H1 (cell line): ENCODE results near the gene NOL9. TPM values are rescaled to one million over a fixed set of nuclear protein-coding genes. Genes with fewer than 3 reads are reported as not detected.

Experiments used
- CTCF ChIA-PET: fragments of 300-600 bp; sonication (Branson Sonifier 250); formaldehyde crosslinking; loops from one replicate; lab custom pipeline; 2021; ENCODE audit not compliant: partially characterized antibody; lab: Charles Lee
- POLR2A ChIA-PET: fragments of 300-600 bp; sonication (Branson Sonifier 250); formaldehyde crosslinking; loops from one replicate; lab custom pipeline; 2021; ENCODE audit warnings: inconsistent platforms; ENCODE audit not compliant: partially characterized antibody; lab: Charles Lee
- DNase-seq, 2 experiments: peaks; one replicate each; pipeline versions ENCODE4 v3.0.0 to v3.0.0-alpha.2; 2010 to 2022; ENCODE audit warnings: low spot score in 2 of 2, low read depth in 1 of 2, mixed read lengths in 1 of 2
- FAIRE-seq: peaks from 2 replicates; lab custom pipeline; 2011; peaks lifted over from hg19 to GRCh38; lab: Jason Lieb, UNC
- H2AFZ ChIP-seq: 2 replicates; pipeline ENCODE4 v1.8.1; 2012; ENCODE audit warnings: low read length, inconsistent platforms
- H2AK5ac ChIP-seq: 2 replicates; pipeline ENCODE4 v1.6.1; 2013; ENCODE audit warnings: low read depth, low read length
- H2BK120ac ChIP-seq: replicated peaks from 2 replicates; pipeline ENCODE3; 2013; ENCODE audit warnings: low read depth, low read length, inconsistent platforms
- H2BK12ac ChIP-seq: 2 replicates; pipeline ENCODE4 v1.6.1; 2013; ENCODE audit warnings: low read depth, low read length
- H2BK15ac ChIP-seq: 2 replicates; pipeline ENCODE4 v1.6.1; 2013; ENCODE audit warnings: low read length
- H2BK20ac ChIP-seq: 2 replicates; pipeline ENCODE4 v1.6.1; 2013; ENCODE audit warnings: low read length
- H2BK5ac ChIP-seq: 2 replicates; pipeline ENCODE4 v1.6.1; 2013; ENCODE audit warnings: low read depth, low read length
- H3K14ac ChIP-seq: 2 replicates; pipeline ENCODE4 v1.6.1; 2013; ENCODE audit warnings: inconsistent platforms; ENCODE audit not compliant: insufficient read length
- H3K18ac ChIP-seq: 2 replicates; pipeline ENCODE4 v1.6.1; 2013; ENCODE audit warnings: low read length; ENCODE audit errors: extremely low read depth
- H3K23ac ChIP-seq: 2 replicates; pipeline ENCODE4 v1.6.1; 2013; ENCODE audit warnings: inconsistent platforms; ENCODE audit not compliant: insufficient read length
- H3K23me2 ChIP-seq: 2 replicates; pipeline ENCODE4 v1.6.1; 2013; ENCODE audit warnings: low read depth, low read length
- H3K27ac ChIP-seq: 2 replicates; pipeline ENCODE4 v1.6.1; 2011; ENCODE audit warnings: low read depth, low read length, inconsistent platforms
- H3K27me3 ChIP-seq, 4 experiments: replicated peaks in 1 of 4; 1 replicate in 1 of 4; 2 replicates in 3 of 4; pipeline versions ENCODE4 v1.6.1 to v1.8.1; 2011 to 2013; ENCODE audit warnings: low read length in 3 of 4, mild to moderate bottlenecking in 3 of 4, inconsistent platforms in 2 of 4, mixed read lengths in 2 of 4, moderate library complexity in 1 of 4; ENCODE audit not compliant: control insufficient read depth in 3 of 4, insufficient read depth in 3 of 4; ENCODE audit errors: extremely low read depth in 1 of 4
- H3K36me3 ChIP-seq, 4 experiments: 2 replicates each; pipeline versions ENCODE4 v1.6.1 to v1.8.1; 2011 to 2013; ENCODE audit warnings: mild to moderate bottlenecking in 4 of 4, low read length in 3 of 4, moderate library complexity in 2 of 4, control low read depth in 1 of 4, inconsistent platforms in 1 of 4; ENCODE audit not compliant: insufficient read depth in 4 of 4, control insufficient read depth in 2 of 4
- H3K4ac ChIP-seq: replicated peaks from 2 replicates; pipeline ENCODE3; 2013; ENCODE audit warnings: low read length, low read depth, mixed read lengths, inconsistent platforms; ENCODE audit not compliant: insufficient read length
- H3K4me1 ChIP-seq, 4 experiments: replicated peaks in 1 of 4; 1 replicate in 1 of 4; 2 replicates in 3 of 4; pipeline versions ENCODE4 v1.6.1 to v1.8.1; 2011 to 2013; ENCODE audit warnings: low read length in 3 of 4, inconsistent platforms in 2 of 4, mixed read lengths in 1 of 4; ENCODE audit not compliant: insufficient read depth in 4 of 4, control insufficient read depth in 3 of 4
- H3K4me2 ChIP-seq, 2 experiments: 2 replicates each; pipeline versions ENCODE4 v1.6.1 to v1.8.1; 2011 to 2013; ENCODE audit warnings: low read depth in 2 of 2, low read length in 2 of 2, control low read depth in 1 of 2, inconsistent platforms in 1 of 2, mild to moderate bottlenecking in 1 of 2; ENCODE audit not compliant: insufficient read depth in 1 of 2
- H3K4me3 ChIP-seq, 4 experiments: fragments of 200-600, 300-600 bp in 1 of 4; sonication (generic), shearing (Covaris generic), sonication (Bioruptor Twin) in 1 of 4; 2 replicates each; pipeline versions ENCODE4 v1.5.1 to v1.8.1; 2011 to 2016; ENCODE audit warnings: low read length in 4 of 4, low read depth in 3 of 4, control low read depth in 2 of 4, inconsistent platforms in 2 of 4, mild to moderate bottlenecking in 2 of 4, mixed read lengths in 1 of 4, moderate library complexity in 1 of 4; ENCODE audit not compliant: insufficient read depth in 2 of 4; ENCODE audit errors: extremely low read depth in 1 of 4
- H3K56ac ChIP-seq: replicated peaks from 2 replicates; pipeline ENCODE3; 2013; ENCODE audit warnings: low read depth, mild to moderate bottlenecking, mixed read lengths, low read length, inconsistent platforms; ENCODE audit not compliant: insufficient read length
- H3K79me1 ChIP-seq: 2 replicates; pipeline ENCODE4 v1.6.1; 2013; ENCODE audit warnings: low read depth, low read length, control low read depth
- H3K79me2 ChIP-seq, 2 experiments: 2 replicates each; pipeline versions ENCODE4 v1.6.1 to v1.8.1; 2012 to 2013; ENCODE audit warnings: low read length in 2 of 2, mild to moderate bottlenecking in 2 of 2, inconsistent platforms in 1 of 2; ENCODE audit not compliant: insufficient read depth in 2 of 2, control insufficient read depth in 1 of 2
- H3K9ac ChIP-seq, 4 experiments: replicated peaks in 1 of 4; 1 replicate in 1 of 4; 2 replicates in 3 of 4; pipeline versions ENCODE4 v1.6.1 to v1.8.1; 2011 to 2013; ENCODE audit warnings: low read depth in 3 of 4, low read length in 3 of 4, control low read depth in 2 of 4, mild to moderate bottlenecking in 2 of 4, moderate library complexity in 2 of 4, inconsistent platforms in 1 of 4; ENCODE audit errors: extremely low read depth in 1 of 4
- H3K9me3 ChIP-seq, 2 experiments: 2 replicates each; pipeline versions ENCODE4 v1.6.1 to v1.8.1; 2012 to 2013; ENCODE audit warnings: mild to moderate bottlenecking in 2 of 2, moderate library complexity in 2 of 2, control low read depth in 1 of 2, inconsistent platforms in 1 of 2, low read depth in 1 of 2, low read length in 1 of 2, mixed read lengths in 1 of 2; ENCODE audit not compliant: insufficient read depth in 2 of 2
- H4K20me1 ChIP-seq, 2 experiments: replicated peaks in 1 of 2; 2 replicates each; pipeline versions ENCODE3 to v1.8.1; 2011 to 2013; ENCODE audit warnings: inconsistent platforms in 2 of 2, low read length in 2 of 2, mild to moderate bottlenecking in 1 of 2; ENCODE audit not compliant: insufficient read depth in 2 of 2, control insufficient read depth in 1 of 2
- H4K5ac ChIP-seq: 2 replicates; pipeline ENCODE4 v1.6.1; 2013; ENCODE audit warnings: low read length, low read depth, mixed read lengths, inconsistent platforms; ENCODE audit not compliant: insufficient read length
- H4K8ac ChIP-seq: 2 replicates; pipeline ENCODE4 v1.8.0; 2013; ENCODE audit warnings: mild to moderate bottlenecking, moderate library complexity, low read length, inconsistent platforms; ENCODE audit not compliant: insufficient read depth; ENCODE audit errors: extremely low read depth
- H4K91ac ChIP-seq: replicated peaks from 2 replicates; pipeline ENCODE3; 2013; ENCODE audit warnings: low read length, mixed read lengths, inconsistent platforms; ENCODE audit not compliant: insufficient read length
- ASH2L ChIP-seq: fragments of 200-600, 300-600 bp; sonication (generic); IDR thresholded peaks from one replicate; pipeline ENCODE4 v1.7.1; 2017; ENCODE audit warnings: low read length
- CBX5 ChIP-seq: fragments of 300-800, 300-1000 bp; sonication (generic); IDR thresholded peaks from 2 replicates; pipeline ENCODE4 v1.7.1; 2016; ENCODE audit warnings: antibody characterized with exemption, low read length, low read depth
- EGR1 ChIP-seq: IDR thresholded peaks from 2 replicates; pipeline ENCODE4 v1.6.1; 2011; ENCODE audit warnings: low read depth, low read length, borderline replicate concordance
- GTF2F1 ChIP-seq: IDR thresholded peaks from 2 replicates; pipeline ENCODE4 v1.6.1; 2012; ENCODE audit warnings: low read depth, low read length, improper control_type of control experiment, borderline replicate concordance
- HDAC2 ChIP-seq, 2 experiments: fragments of 300-600 bp in 1 of 2; sonication (generic) in 1 of 2; IDR thresholded peaks; 2 replicates each; pipeline ENCODE4 v1.6.1; 2011 to 2012; ENCODE audit warnings: low read depth in 2 of 2, low read length in 2 of 2, mild to moderate bottlenecking in 2 of 2, moderate library complexity in 2 of 2, borderline replicate concordance in 1 of 2, inconsistent platforms in 1 of 2
- KDM1A ChIP-seq: fragments of 200-600, 300-600 bp; sonication (generic); IDR thresholded peaks from 2 replicates; pipeline ENCODE4 v1.7.1; 2016; ENCODE audit warnings: mild to moderate bottlenecking, low read length, borderline replicate concordance
- NANOG ChIP-seq: IDR thresholded peaks from 2 replicates; pipeline ENCODE4 v1.6.1; 2011; ENCODE audit warnings: low read length, low read depth, mild to moderate bottlenecking, inconsistent platforms; ENCODE audit not compliant: insufficient read depth, poor library complexity, severe bottlenecking
- RFX5 ChIP-seq: IDR thresholded peaks from 2 replicates; pipeline ENCODE4 v1.6.1; 2011; ENCODE audit warnings: low read depth, low read length, improper control_type of control experiment, borderline replicate concordance
- SP1 ChIP-seq: IDR thresholded peaks from 2 replicates; pipeline ENCODE4 v1.6.1; 2011; ENCODE audit warnings: low read depth, low read length
- SP4 ChIP-seq: IDR thresholded peaks from 2 replicates; pipeline ENCODE4 v1.6.1; 2012; ENCODE audit warnings: low read length, inconsistent platforms
- TCF12 ChIP-seq: IDR thresholded peaks from 2 replicates; pipeline ENCODE4 v1.6.1; 2011; ENCODE audit warnings: low read depth, mild to moderate bottlenecking, low read length
- WGBS, 2 experiments: shearing (Covaris generic) in 1 of 2; methylation state at CpG; one replicate each; pipeline versions ENCODE4 v1.1.6 to v1.1.7; 2013 to 2015; ENCODE audit warnings: low lambda C conversion rate in 2 of 2, mixed read lengths in 2 of 2, inconsistent platforms in 1 of 2, low coverage in 1 of 2, missing lambda C conversion rate in 1 of 2; ENCODE audit not compliant: insufficient replicate concordance in 2 of 2, insufficient coverage in 1 of 2, insufficient read length in 1 of 2; ENCODE audit errors: extremely low coverage in 1 of 2, missing lambda C conversion rate in 1 of 2; 5-methylcytosine and 5-hydroxymethylcytosine counted together
- polyA plus RNA-seq, 7 experiments: library from polyadenylated mRNA; depleted of rRNA in 3 of 7; stranded (reverse) in 5 of 7; unstranded in 2 of 7; fragments of >200 nt in 5 of 7; fragments of 200-250 nt in 2 of 7; gene quantifications; 1 replicate in 5 of 7; 2 replicates in 1 of 7; 4 replicates in 1 of 7; pipeline versions ENCODE4 v1.2.1 to v1.2.3, GENCODE V29; 2011 to 2013; ENCODE audit warnings: missing spikeins in 2 of 7, mixed read lengths in 2 of 7
- total RNA-seq: library from RNA; stranded (reverse); fragmentation: NEBNext Ultra II Directional; extraction: Animal tissue kit (Norgen Biotek cat#: 25700); gene quantifications from 2 replicates; pipeline ENCODE4 v1.2.1, GENCODE V29; 2021
- TF ChIP-seq, protein P1 (sequence below), 3 experiments: IDR thresholded peaks; 1 replicate in 2 of 3; 2 replicates in 1 of 3; pipeline versions ENCODE4 v1.5.1 to v1.6.1; 2011; ENCODE audit warnings: low read length in 3 of 3, mild to moderate bottlenecking in 3 of 3, inconsistent platforms in 2 of 3, low read depth in 1 of 3, moderate library complexity in 1 of 3; ENCODE audit not compliant: insufficient read depth in 1 of 3; ENCODE audit errors: control extremely low read depth in 1 of 3

Gene NOL9
- total and polyA plus RNA-seq, 2 of the 8 experiments (the other 6 are each of a cell fraction or from before 2014, with no cell fraction given), result 17.1 to 38.1 TPM

DNA sequence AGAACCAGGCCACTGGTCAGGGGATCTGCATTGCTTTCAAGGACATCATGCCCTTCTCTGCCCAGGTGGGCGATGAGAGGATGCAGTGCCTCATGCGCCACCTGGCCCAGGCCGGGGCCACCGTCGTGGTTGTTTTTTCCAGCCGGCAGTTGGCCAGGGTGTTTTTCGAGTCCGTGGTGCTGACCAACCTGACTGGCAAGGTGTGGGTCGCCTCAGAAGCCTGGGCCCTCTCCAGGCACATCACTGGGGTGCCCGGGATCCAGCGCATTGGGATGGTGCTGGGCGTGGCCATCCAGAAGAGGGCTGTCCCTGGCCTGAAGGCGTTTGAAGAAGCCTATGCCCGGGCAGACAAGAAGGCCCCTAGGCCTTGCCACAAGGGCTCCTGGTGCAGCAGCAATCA is 20.5 kb upstream of the NOL9 start:
- H3K18ac ChIP-seq, result no peak overlapping the region
- no peak overlapping the region for H3K9ac ChIP-seq
- no peak overlapping the region for H2BK120ac ChIP-seq
- no peaks in the 10 kb centered on the region for H3K9me3 ChIP-seq
- H2BK5ac ChIP-seq, result no peak overlapping the region
- no peak overlapping the region for H2AK5ac ChIP-seq
- ChIA-PET POLR2A (interaction anchor here (1.0 kb wide), 1 partner anchor 27 kb away, joined by 4 read pairs; no protein-coding TSS in a partner anchor), CTCF (interaction anchor here (0.9 to 5.1 kb wide), 4 partner anchors 9 to 67 kb away, joined by 3 to 19 read pairs (median 10); partner anchors contain the start of genes NOL9 and TAS1R1)
- H2BK12ac ChIP-seq, result no peak overlapping the region
- TF ChIP-seq HDAC2 (IDR thresholded peaks at IDR 0.05; ENCODE audit: borderline replicate concordance in 1 of 2, low read depth in 2 of 2, low read length in 2 of 2) (no peak), NANOG (no peak), KDM1A (no peak), GTF2F1 (no peak), SP1 (no peak), EGR1 (no peak), TCF12 (no peak), CBX5 (no peak), SP4 (no peak), RFX5 (no peak), ASH2L (no peak)
- TF ChIP-seq, protein P1, sequence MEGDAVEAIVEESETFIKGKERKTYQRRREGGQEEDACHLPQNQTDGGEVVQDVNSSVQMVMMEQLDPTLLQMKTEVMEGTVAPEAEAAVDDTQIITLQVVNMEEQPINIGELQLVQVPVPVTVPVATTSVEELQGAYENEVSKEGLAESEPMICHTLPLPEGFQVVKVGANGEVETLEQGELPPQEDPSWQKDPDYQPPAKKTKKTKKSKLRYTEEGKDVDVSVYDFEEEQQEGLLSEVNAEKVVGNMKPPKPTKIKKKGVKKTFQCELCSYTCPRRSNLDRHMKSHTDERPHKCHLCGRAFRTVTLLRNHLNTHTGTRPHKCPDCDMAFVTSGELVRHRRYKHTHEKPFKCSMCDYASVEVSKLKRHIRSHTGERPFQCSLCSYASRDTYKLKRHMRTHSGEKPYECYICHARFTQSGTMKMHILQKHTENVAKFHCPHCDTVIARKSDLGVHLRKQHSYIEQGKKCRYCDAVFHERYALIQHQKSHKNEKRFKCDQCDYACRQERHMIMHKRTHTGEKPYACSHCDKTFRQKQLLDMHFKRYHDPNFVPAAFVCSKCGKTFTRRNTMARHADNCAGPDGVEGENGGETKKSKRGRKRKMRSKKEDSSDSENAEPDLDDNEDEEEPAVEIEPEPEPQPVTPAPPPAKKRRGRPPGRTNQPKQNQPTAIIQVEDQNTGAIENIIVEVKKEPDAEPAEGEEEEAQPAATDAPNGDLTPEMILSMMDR (IDR thresholded peaks at IDR 0.05; ENCODE audit: control extremely low read depth in 1 of 3, insufficient read depth in 1 of 3, low read depth in 1 of 3, low read length in 3 of 3), result no peak
- no peak overlapping the region for H3K27ac ChIP-seq
- H3K27me3 ChIP-seq, result peaks cover 0 to 2% (median 0%) of the 10 kb centered on the region in 4 experiments; a peak in 3 of 7 replicates
- H3K79me2 ChIP-seq, result no peaks in the 10 kb centered on the region
- no peak overlapping the region for H3K4me2 ChIP-seq
- no peak overlapping the region for H4K8ac ChIP-seq
- 94% methylated on average over 13 of the region's 14 CpGs; no CpG with 5 or more reads in 1 of the 2 experiments for WGBS, 2 experiments
- H3K4ac ChIP-seq, result no peak overlapping the region
- no peak overlapping the region for H3K4me3 ChIP-seq
- FAIRE-seq (no peak), DNase-seq (no peak)
- peaks cover 5% of the 10 kb centered on the region for H3K23me2 ChIP-seq
- H3K36me3 ChIP-seq, result no peaks in the 10 kb centered on the region
- H3K14ac ChIP-seq, result no peak overlapping the region
- no peak overlapping the region for H2BK20ac ChIP-seq
- H3K23ac ChIP-seq, result no peak overlapping the region
- no peaks in the 10 kb centered on the region for H3K79me1 ChIP-seq
- H3K4me1 ChIP-seq, result peaks cover 0 to 13% (median 10%) of the 10 kb centered on the region in 4 experiments; a peak in 6 of 7 replicates
- H3K56ac ChIP-seq, result no peak overlapping the region
- no peak overlapping the region for H4K91ac ChIP-seq
- no peak overlapping the region for H2AFZ ChIP-seq
- no peaks in the 10 kb centered on the region for H4K20me1 ChIP-seq
- no peak overlapping the region for H2BK15ac ChIP-seq
- no peak overlapping the region for H4K5ac ChIP-seq
